Neural progenitor cell (in vitro differentiated cells): Measurements from ENCODE around the gene PTGR3.

Experiments used
- CTCF ChIP-seq: fragments of 200-600 bp; sonication (generic); IDR thresholded peaks from 2 replicates; pipeline ENCODE4 v1.5.1; 2017; ENCODE audit warnings: antibody characterized with exemption, mild to moderate bottlenecking
- EZH2phosphoT487 ChIP-seq: fragments of 200-600 bp; sonication (generic); IDR thresholded peaks from 2 replicates; pipeline ENCODE4 v1.6.1; 2017; ENCODE audit warnings: antibody characterized with exemption

DNA sequence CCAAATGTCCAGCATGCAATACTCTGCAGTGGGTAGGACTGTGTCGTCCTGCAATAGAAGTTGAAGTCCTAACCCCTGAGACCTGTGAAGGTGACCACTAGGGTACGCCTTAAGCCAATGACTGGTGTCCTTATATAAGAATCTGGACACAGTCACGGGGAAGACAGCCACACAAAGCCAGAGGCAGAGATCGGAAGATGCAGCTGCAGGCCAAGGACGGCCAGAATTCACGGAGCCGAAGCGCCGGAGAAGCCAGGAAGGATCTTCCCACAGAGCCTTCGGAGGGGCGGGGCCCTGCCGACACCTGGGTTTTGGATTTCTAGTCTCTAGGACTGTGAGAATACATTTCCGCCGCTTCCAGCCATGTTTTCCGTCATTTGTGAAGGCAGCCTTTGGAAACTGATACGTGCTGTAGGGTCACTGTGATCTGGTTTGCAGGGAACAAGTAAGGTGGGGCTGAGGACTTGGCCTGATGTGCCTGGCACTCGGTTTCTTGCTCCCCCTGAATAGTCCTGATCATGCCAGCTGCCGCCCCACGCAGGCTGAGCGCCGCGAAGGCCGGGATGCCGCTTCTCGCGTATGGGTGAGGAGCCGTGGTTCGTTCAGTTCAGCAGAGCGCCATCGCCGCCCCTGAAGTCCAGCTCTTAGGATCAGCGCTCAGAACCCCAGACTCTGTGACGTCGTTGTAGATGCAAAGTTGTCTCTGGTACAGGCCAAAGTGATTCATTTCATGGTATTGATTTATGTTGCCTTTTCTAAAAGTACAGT lies 38.7 kb downstream of the PTGR3 start:
- TF ChIP-seq CTCF (peak; percentile 9), EZH2phosphoT487 (no peak)
